ENCODE data around the gene PLEKHM3.
"Not testable (repeated sequence)": the region's sequence is repeated elsewhere in the genome, so short reads cannot be mapped to it uniquely, and the experiment has no call there.

Gene PLEKHM3

DNA sequence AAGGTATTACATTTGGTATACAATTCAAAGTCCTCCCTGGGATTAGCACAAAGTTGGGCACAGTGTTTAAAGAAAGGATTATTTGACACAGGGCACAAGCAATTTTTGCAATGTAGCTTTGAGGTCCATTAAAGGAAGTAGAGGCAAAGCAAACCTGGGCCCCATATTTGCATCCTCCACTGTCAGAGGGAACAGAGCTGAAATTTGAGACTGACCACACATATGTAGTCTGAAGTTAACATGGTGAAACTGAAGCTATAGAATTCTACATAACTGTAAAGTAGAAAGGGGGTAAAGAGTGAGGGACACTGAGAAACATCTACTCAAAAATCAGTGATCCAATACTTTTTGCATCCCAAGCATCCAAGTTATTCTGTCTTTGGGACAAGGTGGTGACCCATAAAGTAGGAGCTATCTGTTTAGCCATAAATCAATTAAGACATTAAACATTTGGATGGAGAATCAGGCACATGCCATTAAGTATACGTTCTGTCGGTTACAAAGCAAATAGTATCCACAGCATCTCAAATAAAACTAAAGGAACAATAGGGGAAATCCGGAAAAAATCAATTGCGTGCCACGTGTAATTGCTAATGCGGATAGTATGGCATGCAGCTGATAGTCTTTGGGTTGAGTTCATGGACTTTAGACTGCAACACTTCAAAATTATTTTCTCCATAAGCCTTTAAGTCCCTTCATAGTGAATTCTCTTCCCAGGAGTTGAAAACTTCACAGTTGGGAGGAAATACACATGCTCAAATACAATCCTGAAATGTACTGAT lies 72.6 kb downstream of the PLEKHM3 start:
- no peaks in the 10 kb centered on the region for H3K9me3 ChIP-seq (ENCODE audit: control insufficient read depth in 2 of 2, low read length in 2 of 2)
- no peaks in the 10 kb centered on the region for H3K27me3 ChIP-seq (ENCODE audit: control insufficient read depth in 2 of 2, insufficient read depth in 2 of 2, low read length in 2 of 2)
- no peak overlapping the region for H3K4me3 ChIP-seq (ENCODE audit: low read length in 2 of 2)
- no peaks in the 10 kb centered on the region for H3K36me3 ChIP-seq (ENCODE audit: control insufficient read depth in 2 of 2, insufficient read depth in 2 of 2, low read length in 2 of 2)
- no peaks in the 10 kb centered on the region for H3K4me1 ChIP-seq (ENCODE audit: control insufficient read depth in 2 of 2, insufficient read depth in 2 of 2, low read length in 2 of 2)
- H3K9ac ChIP-seq (ENCODE audit: low read depth in 1 of 2, low read length in 2 of 2) = no peak overlapping the region
- no peak overlapping the region for H3K27ac ChIP-seq (ENCODE audit: low read depth in 2 of 2, low read length in 2 of 2)

GRCh38 chr2:207951734-207952470 lies 73.4 kb downstream of the PLEKHM3 start:
- no peaks in the 10 kb centered on the region for H3K4me1 ChIP-seq (ENCODE audit: control insufficient read depth in 2 of 2, insufficient read depth in 2 of 2, low read length in 2 of 2)
- H3K27ac ChIP-seq (ENCODE audit: low read depth in 2 of 2, low read length in 2 of 2) = no peak overlapping the region
- no peaks in the 10 kb centered on the region for H3K36me3 ChIP-seq (ENCODE audit: control insufficient read depth in 2 of 2, insufficient read depth in 2 of 2, low read length in 2 of 2)
- no peaks in the 10 kb centered on the region for H3K9me3 ChIP-seq (ENCODE audit: control insufficient read depth in 2 of 2, low read length in 2 of 2)
- H3K4me3 ChIP-seq (ENCODE audit: low read length in 2 of 2) = no peak overlapping the region
- no peak overlapping the region for H3K9ac ChIP-seq (ENCODE audit: low read depth in 1 of 2, low read length in 2 of 2)
- H3K27me3 ChIP-seq (ENCODE audit: control insufficient read depth in 2 of 2, insufficient read depth in 2 of 2, low read length in 2 of 2) = no peaks in the 10 kb centered on the region

DNA sequence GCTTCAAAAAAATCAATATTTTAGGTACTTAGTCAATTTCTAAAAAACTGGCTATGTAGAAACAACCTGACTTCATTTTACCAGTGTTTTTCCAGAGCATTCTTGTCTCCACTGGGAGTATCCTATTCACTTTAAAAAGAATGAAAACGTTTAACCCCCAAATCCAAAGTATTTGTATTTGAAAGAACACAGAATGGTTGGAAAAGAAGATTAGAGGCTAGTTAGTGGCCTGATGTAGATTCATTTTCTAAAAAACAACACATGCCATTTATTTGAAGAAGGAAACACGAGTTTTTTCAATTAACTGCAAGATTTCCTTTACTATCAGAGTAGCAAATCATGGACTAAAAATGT lies 74.6 kb downstream of the PLEKHM3 start:
- Histone ChIP-seq H3K36me3 (ENCODE audit: control insufficient read depth in 2 of 2, insufficient read depth in 2 of 2, low read length in 2 of 2) (no peaks in the 10 kb centered on the region), H3K27ac (ENCODE audit: low read depth in 2 of 2, low read length in 2 of 2) (no peak overlapping the region), H3K4me1 (ENCODE audit: control insufficient read depth in 2 of 2, insufficient read depth in 2 of 2, low read length in 2 of 2) (no peaks in the 10 kb centered on the region), H3K9ac (ENCODE audit: low read depth in 1 of 2, low read length in 2 of 2) (no peak overlapping the region), H3K4me3 (ENCODE audit: low read length in 2 of 2) (no peak overlapping the region), H3K27me3 (ENCODE audit: control insufficient read depth in 2 of 2, insufficient read depth in 2 of 2, low read length in 2 of 2) (no peaks in the 10 kb centered on the region), H3K9me3 (ENCODE audit: control insufficient read depth in 2 of 2, low read length in 2 of 2) (no peaks in the 10 kb centered on the region)

DNA sequence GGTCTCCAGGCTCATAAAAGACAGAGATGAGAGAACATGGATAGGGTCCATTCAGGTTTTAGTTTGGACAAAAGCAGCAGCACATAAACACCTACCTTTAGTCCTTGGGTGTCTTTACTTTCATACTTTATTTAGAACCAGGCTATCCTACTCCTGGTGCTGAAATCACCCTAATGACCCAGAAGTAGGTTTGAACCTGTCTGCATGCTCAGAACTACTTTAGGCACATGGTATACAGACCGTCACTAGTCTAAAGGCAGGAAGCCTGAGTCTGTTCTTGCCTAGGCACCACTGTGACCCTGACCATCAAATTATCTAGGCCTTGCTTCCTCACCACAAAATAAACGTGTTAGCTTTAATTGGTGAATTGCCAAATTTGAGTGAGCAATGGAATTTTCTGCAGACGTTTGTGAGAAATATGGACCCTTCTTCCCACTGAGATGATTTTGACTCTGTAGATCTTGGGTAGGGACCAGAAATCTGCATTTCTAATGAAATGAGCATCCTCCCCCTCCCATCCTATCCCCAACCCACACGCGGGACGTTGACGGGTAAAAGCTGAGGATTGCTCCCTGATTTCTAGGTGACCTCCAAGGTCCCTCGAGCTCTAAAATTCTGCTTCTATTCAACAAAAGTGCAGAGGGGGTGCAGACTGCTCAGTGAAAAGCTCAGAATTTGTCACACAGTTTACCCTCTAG lies 75.1 kb downstream of the PLEKHM3 start:
- no peak overlapping the region for H3K27ac ChIP-seq (ENCODE audit: low read depth in 2 of 2, low read length in 2 of 2)
- H3K4me1 ChIP-seq (ENCODE audit: control insufficient read depth in 2 of 2, insufficient read depth in 2 of 2, low read length in 2 of 2) = no peaks in the 10 kb centered on the region
- peaks cover 3% of the 10 kb centered on the region in 2 donors for H3K36me3 ChIP-seq (ENCODE audit: control insufficient read depth in 2 of 2, insufficient read depth in 2 of 2, low read length in 2 of 2)
- no peaks in the 10 kb centered on the region for H3K9me3 ChIP-seq (ENCODE audit: control insufficient read depth in 2 of 2, low read length in 2 of 2)
- H3K4me3 ChIP-seq (ENCODE audit: low read length in 2 of 2) = no peak overlapping the region
- H3K27me3 ChIP-seq (ENCODE audit: control insufficient read depth in 2 of 2, insufficient read depth in 2 of 2, low read length in 2 of 2) = no peaks in the 10 kb centered on the region
- no peak overlapping the region for H3K9ac ChIP-seq (ENCODE audit: low read depth in 1 of 2, low read length in 2 of 2)

GRCh38 chr2:207949245-207949644 lies 76.1 kb downstream of the PLEKHM3 start:
- not testable (repeated sequence) for H3K9me3 ChIP-seq (ENCODE audit: control insufficient read depth in 2 of 2, low read length in 2 of 2); H3K27me3 ChIP-seq (ENCODE audit: control insufficient read depth in 2 of 2, insufficient read depth in 2 of 2, low read length in 2 of 2); H3K9ac ChIP-seq (ENCODE audit: low read depth in 1 of 2, low read length in 2 of 2); H3K27ac ChIP-seq (ENCODE audit: low read depth in 2 of 2, low read length in 2 of 2); H3K4me1 ChIP-seq (ENCODE audit: control insufficient read depth in 2 of 2, insufficient read depth in 2 of 2, low read length in 2 of 2); H3K4me3 ChIP-seq (ENCODE audit: low read length in 2 of 2); H3K36me3 ChIP-seq (ENCODE audit: control insufficient read depth in 2 of 2, insufficient read depth in 2 of 2, low read length in 2 of 2)

DNA sequence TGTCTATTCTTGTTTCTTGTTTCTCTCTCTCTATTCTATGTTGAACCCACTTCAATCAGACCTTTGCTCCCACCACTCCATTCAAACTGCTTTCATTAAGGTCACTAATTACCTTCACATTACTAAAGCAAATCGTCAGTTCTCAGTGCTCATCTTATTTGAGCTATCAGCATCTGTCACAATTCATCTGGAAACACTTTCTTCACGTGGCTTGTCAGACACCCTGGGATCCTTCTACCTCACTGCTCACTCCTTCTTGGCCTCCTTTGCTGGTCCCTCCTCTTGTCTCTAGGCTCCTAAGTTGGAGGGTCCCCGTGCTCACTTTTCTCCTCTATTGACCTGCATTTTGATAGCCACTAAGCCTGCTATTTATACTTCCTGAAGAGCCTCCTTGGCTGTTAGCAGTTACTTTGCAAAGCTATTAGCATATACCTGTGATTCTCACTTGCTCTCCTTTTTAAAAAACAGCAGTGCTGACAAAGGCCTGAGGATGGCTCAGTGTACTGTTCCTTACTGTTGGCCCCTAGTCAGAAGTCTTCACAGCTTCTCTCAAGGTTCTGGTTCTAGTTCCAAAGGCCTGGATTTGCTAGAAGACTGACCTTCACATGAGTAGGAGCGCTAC lies 80.2 kb downstream of the PLEKHM3 start:
- Histone ChIP-seq H3K27me3 (ENCODE audit: control insufficient read depth in 2 of 2, insufficient read depth in 2 of 2, low read length in 2 of 2) (no peaks in the 10 kb centered on the region), H3K4me3 (ENCODE audit: low read length in 2 of 2) (no peak overlapping the region), H3K27ac (ENCODE audit: low read depth in 2 of 2, low read length in 2 of 2) (no peak overlapping the region), H3K9ac (ENCODE audit: low read depth in 1 of 2, low read length in 2 of 2) (no peak overlapping the region), H3K4me1 (ENCODE audit: control insufficient read depth in 2 of 2, insufficient read depth in 2 of 2, low read length in 2 of 2) (peaks cover 0 to 3% of the 10 kb centered on the region in 2 donors), H3K36me3 (ENCODE audit: control insufficient read depth in 2 of 2, insufficient read depth in 2 of 2, low read length in 2 of 2) (peaks cover 6 to 10% of the 10 kb centered on the region in 2 donors), H3K9me3 (ENCODE audit: control insufficient read depth in 2 of 2, low read length in 2 of 2) (no peaks in the 10 kb centered on the region)

GRCh38 chr2:207944334-207944733 lies 81.0 kb downstream of the PLEKHM3 start:
- no peaks in the 10 kb centered on the region for H3K27me3 ChIP-seq (ENCODE audit: control insufficient read depth in 2 of 2, insufficient read depth in 2 of 2, low read length in 2 of 2)
- no peak overlapping the region for H3K27ac ChIP-seq (ENCODE audit: low read depth in 2 of 2, low read length in 2 of 2)
- H3K4me1 ChIP-seq (ENCODE audit: control insufficient read depth in 2 of 2, insufficient read depth in 2 of 2, low read length in 2 of 2) = peaks cover 4 to 10% of the 10 kb centered on the region in 2 donors
- H3K4me3 ChIP-seq (ENCODE audit: low read length in 2 of 2) = no peak overlapping the region
- H3K36me3 ChIP-seq (ENCODE audit: control insufficient read depth in 2 of 2, insufficient read depth in 2 of 2, low read length in 2 of 2) = peaks cover 6 to 10% of the 10 kb centered on the region in 2 donors
- H3K9ac ChIP-seq (ENCODE audit: low read depth in 1 of 2, low read length in 2 of 2) = no peak overlapping the region
- H3K9me3 ChIP-seq (ENCODE audit: control insufficient read depth in 2 of 2, low read length in 2 of 2) = no peaks in the 10 kb centered on the region

GRCh38 chr2:207939342-207940108 lies 85.8 kb downstream of the PLEKHM3 start:
- Histone ChIP-seq H3K9ac (ENCODE audit: low read depth in 1 of 2, low read length in 2 of 2) (peak overlapping the region in 1 of 2 donors; percentile 55), H3K4me3 (ENCODE audit: low read length in 2 of 2) (peak overlapping the region; percentile 8 to 17), H3K36me3 (ENCODE audit: control insufficient read depth in 2 of 2, insufficient read depth in 2 of 2, low read length in 2 of 2) (peaks cover 3 to 5% of the 10 kb centered on the region in 2 donors), H3K27me3 (ENCODE audit: control insufficient read depth in 2 of 2, insufficient read depth in 2 of 2, low read length in 2 of 2) (no peaks in the 10 kb centered on the region), H3K27ac (ENCODE audit: low read depth in 2 of 2, low read length in 2 of 2) (peak overlapping the region; percentile 72 to 85), H3K4me1 (ENCODE audit: control insufficient read depth in 2 of 2, insufficient read depth in 2 of 2, low read length in 2 of 2) (peaks cover 8 to 18% of the 10 kb centered on the region in 2 donors), H3K9me3 (ENCODE audit: control insufficient read depth in 2 of 2, low read length in 2 of 2) (no peaks in the 10 kb centered on the region)

DNA sequence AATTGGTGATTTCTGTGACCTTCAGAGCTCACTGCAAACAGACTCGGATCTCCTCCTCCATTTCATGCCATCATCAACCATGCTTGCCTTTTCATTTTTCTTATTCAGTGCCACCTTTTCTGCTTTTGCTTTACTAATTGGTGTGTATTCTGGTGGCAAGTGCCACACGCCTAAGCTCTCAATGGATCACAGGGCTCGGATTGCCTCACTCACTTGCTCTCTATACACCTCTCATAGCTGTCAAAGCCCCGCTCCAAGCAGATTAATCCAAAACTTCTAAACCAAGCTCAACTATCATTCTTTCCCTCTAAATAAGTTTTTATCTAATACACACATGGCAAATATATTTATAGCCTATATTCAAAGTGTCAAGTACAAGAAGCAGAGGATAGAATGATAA lies 86.4 kb downstream of the PLEKHM3 start:
- H3K27ac ChIP-seq (ENCODE audit: low read depth in 2 of 2, low read length in 2 of 2) = peak overlapping the region; percentile 72 to 85
- H3K9ac ChIP-seq (ENCODE audit: low read depth in 1 of 2, low read length in 2 of 2) = peak overlapping the region in 1 of 2 donors; percentile 55
- H3K4me1 ChIP-seq (ENCODE audit: control insufficient read depth in 2 of 2, insufficient read depth in 2 of 2, low read length in 2 of 2) = peaks cover 8 to 18% of the 10 kb centered on the region in 2 donors
- H3K4me3 ChIP-seq (ENCODE audit: low read length in 2 of 2) = no peak overlapping the region
- H3K9me3 ChIP-seq (ENCODE audit: control insufficient read depth in 2 of 2, low read length in 2 of 2) = no peaks in the 10 kb centered on the region
- H3K36me3 ChIP-seq (ENCODE audit: control insufficient read depth in 2 of 2, insufficient read depth in 2 of 2, low read length in 2 of 2) = peaks cover 0 to 3% of the 10 kb centered on the region in 2 donors
- H3K27me3 ChIP-seq (ENCODE audit: control insufficient read depth in 2 of 2, insufficient read depth in 2 of 2, low read length in 2 of 2) = no peaks in the 10 kb centered on the region

All from mucosa of rectum (tissue), 2 donors.